SU-DHL-6 (cell line): ENCODE results near the gene SERPINB8.
A peak's percentile ranks its signal among the peaks of the same experiment; 100 is the strongest.

Source experiments
- EZH2phosphoT487 ChIP-seq: fragments of 200-600 bp; sonication (generic), shearing (Covaris generic); conservative IDR thresholded peaks from 2 replicates; pipeline ENCODE4 v1.6.1; 2018; ENCODE audit warnings: mild to moderate bottlenecking, antibody characterized with exemption, low read length, moderate library complexity, mixed read lengths
- TF ChIP-seq, protein P1 (sequence below): fragments of 200-600 bp; sonication (generic); IDR thresholded peaks from one replicate; pipeline ENCODE4 v1.5.1; 2017; ENCODE audit warnings: antibody characterized with exemption, mild to moderate bottlenecking, low read length, moderate library complexity; ENCODE audit not compliant: insufficient read depth, poor library complexity, severe bottlenecking

DNA sequence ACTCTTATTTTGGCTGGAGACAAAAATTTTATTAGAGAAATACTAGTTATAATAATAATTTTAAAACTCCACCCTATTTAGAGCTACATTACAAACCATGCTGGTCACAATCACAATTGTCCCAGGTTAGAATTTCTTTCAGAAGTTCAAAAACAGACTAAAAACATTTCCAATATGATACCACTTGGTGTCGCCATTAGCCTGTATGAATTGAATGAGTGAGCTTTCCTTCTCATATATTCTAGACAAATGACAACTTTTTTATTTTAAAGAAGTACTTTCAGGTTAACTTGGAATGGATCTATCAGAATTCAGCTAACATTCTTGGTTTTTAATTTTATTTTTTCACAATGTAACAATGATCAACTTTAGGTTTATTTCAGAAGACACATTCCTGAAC lies 48.0 kb downstream of the SERPINB8 start:
- TF ChIP-seq, protein P1, sequence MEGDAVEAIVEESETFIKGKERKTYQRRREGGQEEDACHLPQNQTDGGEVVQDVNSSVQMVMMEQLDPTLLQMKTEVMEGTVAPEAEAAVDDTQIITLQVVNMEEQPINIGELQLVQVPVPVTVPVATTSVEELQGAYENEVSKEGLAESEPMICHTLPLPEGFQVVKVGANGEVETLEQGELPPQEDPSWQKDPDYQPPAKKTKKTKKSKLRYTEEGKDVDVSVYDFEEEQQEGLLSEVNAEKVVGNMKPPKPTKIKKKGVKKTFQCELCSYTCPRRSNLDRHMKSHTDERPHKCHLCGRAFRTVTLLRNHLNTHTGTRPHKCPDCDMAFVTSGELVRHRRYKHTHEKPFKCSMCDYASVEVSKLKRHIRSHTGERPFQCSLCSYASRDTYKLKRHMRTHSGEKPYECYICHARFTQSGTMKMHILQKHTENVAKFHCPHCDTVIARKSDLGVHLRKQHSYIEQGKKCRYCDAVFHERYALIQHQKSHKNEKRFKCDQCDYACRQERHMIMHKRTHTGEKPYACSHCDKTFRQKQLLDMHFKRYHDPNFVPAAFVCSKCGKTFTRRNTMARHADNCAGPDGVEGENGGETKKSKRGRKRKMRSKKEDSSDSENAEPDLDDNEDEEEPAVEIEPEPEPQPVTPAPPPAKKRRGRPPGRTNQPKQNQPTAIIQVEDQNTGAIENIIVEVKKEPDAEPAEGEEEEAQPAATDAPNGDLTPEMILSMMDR: peak; percentile 46
- no peak for TF ChIP-seq EZH2phosphoT487
